GM19452 (cell line): ENCODE results near the gene ZNF132.
A peak's percentile ranks its signal among the peaks of the same experiment; 100 is the strongest.
"Not testable (repeated sequence)": the region's sequence is repeated elsewhere in the genome, so short reads cannot be mapped to it uniquely, and the experiment has no call there.

Source experiments
- ATAC-seq: cut with Tn5 transposase; IDR thresholded peaks from one replicate; pipeline ENCODE4 v1.9.1; 2021; ENCODE audit not compliant: unreplicated experiment

The ZNF132 gene

GRCh38 chr19:58408152-58409009 is 31.6 kb downstream of the ZNF132 start, which contains the start of gene ZNF584:
Gene ZNF584, plus strand, starts transcription at chr19:58408649. Its CDS starts 499 bp downstream, at chr19:58409148.
- peak; percentile 93 for ATAC-seq

GRCh38 chr19:58407658-58408151 is 32.2 kb downstream of the ZNF132 start:
- no peak for ATAC-seq

- no peak for ATAC-seq
These were observed 32.9 kb downstream of the ZNF132 start for GRCh38 chr19:58406818-58407657.

- ATAC-seq = not testable (repeated sequence)
These were observed 36.0 kb downstream of the ZNF132 start for GRCh38 chr19:58403920-58404478.

- ATAC-seq = no peak
These were observed 38.0 kb downstream of the ZNF132 start for GRCh38 chr19:58401840-58402421.

GRCh38 chr19:58400916-58401839 is 38.8 kb downstream of the ZNF132 start:
- ATAC-seq = peak; percentile 99

- ATAC-seq = no peak
These were observed 39.5 kb downstream of the ZNF132 start for GRCh38 chr19:58400316-58400915.

DNA sequence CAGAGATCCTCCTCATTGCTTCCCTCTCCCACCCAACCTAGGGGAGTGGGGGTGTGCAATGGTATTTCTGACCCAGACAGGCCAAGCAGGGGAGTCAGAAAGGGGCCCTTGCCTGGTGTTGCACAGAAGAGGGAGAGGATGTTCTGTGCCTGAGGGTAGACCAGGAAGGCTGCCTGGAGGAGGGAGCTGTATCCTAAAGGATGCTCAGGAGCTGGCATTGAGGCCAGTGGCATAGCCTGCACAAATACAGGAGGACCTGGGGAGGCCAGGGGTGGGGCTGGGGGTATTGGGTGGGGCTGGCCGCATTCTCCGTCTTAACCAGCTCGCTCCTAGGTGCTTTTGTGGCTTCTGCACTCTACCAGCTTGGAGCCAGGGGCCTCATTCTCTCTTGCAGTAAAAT is 40.0 kb downstream of the ZNF132 start:
- no peak for ATAC-seq

DNA sequence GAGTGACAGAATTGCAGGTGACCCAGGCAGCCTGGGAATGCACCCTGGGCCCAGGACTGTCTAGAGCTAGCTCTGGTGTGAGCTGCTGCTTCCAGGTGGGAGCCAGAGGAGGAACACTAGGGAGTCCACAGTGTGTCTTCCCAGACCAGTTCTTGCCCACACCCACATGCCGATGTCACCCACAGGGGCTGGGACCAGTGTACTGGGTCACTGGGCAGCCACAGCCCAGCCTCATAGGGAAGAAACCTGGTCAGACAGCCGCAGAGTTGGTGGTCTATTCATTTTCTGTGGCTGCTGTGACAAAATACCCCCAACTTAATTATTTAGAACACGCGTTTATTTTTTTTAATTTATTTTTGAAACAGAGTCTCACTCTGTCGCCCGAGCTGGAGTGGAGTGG is 41.4 kb downstream of the ZNF132 start:
- ATAC-seq = no peak

- ATAC-seq = no peak
These were observed 41.9 kb downstream of the ZNF132 start for GRCh38 chr19:58398087-58398486.

DNA sequence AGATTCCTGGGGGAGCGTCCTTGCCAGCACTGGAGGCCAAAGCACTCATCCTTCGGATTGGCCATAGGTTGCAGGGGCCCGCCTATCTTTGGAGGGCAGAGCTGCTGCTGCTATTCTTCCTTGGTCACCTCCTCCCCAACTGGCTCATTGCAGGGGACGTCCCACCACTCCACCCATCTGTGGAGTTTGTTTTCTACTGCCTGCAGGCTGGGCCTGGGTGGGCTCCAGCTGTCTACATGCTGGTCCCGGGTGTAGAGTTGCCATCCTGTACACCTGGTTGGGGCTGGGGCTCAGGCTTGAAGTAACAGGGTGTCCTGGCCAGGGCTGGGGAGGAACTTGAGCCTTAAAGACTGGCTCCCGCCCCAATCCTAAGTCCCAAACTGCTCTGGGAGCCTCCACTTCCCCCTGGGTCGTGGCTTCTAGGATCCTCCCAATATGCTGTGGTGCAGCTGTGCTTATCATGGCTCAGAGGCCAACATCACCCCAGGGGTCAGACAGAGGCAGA is 42.4 kb downstream of the ZNF132 start:
- no peak for ATAC-seq

- ATAC-seq = no peak
These were observed 43.0 kb downstream of the ZNF132 start for GRCh38 chr19:58396691-58397532.

DNA sequence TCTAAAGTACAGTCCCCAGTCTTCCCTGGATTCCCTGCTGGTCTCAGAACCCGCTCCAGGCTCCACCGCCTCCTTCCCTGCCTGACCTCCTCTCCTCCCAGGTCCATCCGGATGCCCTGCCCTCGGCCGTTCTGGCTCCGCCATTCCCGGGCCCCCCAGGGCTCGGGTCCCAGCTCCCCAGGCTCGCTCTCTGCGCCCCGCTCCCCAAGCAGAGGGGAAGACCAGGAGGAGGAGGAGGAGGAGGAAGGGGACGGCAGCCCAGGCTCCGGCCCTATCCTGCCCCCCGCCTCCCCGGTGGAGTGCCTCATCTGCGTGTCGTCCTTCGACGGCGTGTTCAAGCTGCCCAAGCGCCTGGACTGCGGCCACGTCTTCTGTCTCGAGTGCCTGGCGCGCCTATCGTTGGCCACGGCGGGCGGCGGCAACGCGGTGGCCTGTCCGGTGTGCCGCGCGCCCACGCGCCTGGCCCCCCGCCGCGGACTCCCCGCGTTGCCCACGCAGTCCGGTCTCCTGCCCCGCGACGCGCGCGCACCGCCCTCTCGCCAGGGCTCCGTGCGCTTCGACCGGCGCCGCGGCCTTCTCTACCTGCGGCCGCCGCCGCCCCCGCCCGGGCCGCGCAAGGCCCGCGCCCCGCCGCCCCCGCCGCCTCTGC is 43.9 kb downstream of the ZNF132 start:
- no peak for ATAC-seq

DNA sequence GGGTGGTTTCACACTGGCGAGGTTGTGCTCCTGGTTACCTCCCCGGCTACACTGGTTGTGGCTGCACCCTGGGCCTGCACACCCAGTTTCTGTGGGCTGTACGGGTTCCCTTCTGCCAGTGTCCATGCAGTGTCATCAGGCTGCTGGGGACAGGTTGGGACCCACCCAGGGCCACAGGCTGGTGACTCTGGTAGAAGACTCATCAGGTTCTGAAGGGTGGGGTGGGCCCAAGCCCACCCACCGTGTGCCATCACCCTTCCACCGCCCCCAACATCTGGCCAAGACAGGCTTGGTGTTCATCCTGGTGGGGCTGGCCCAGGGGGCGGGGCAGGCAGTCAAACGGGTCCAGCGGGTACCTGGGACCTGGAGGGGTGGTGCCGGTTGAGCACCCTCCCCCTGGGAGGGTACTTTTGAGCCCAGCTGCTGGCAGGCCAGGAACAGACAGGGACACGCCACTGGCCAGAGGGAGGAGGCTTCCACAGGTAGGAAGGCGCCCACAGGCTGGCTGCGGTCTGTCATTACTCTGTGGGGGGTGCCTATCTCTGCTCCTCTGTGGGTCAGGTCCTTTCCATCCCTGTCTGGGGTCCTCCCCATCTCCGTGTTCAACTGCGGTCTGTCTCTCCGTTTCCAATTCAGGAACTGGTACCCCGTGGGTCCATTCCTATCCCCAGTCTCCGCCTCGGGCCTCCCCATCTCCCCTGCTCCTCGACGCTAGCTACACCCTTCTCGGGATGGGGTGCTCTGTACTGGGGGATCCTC is 44.6 kb downstream of the ZNF132 start, which contains the start of gene RNF225:
Gene RNF225, plus strand, starts transcription at position 437 of the 759 bp plus-strand sequence. CDS start 434 bp downstream, outside the sequence.
- ATAC-seq = no peak

DNA sequence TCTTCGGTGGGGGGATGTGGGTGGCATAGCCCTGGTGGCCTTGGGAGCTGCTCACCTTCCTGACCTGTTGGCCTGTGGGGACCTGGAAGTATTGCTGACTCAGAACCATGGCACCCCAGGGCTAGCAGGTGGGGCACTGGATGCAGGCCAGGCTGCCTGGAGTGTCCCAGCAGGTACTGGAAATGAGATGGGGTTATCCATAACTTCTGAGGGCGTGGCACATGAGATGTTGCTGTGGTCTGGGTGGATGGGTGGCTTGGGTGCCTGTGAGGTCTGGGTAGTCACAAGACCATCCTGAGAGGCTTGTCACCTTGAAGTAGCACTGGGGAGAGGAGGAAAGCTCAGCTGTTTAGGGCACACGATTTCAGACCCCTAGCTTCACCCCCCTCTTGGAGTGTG is 45.1 kb downstream of the ZNF132 start:
- ATAC-seq = no peak

DNA sequence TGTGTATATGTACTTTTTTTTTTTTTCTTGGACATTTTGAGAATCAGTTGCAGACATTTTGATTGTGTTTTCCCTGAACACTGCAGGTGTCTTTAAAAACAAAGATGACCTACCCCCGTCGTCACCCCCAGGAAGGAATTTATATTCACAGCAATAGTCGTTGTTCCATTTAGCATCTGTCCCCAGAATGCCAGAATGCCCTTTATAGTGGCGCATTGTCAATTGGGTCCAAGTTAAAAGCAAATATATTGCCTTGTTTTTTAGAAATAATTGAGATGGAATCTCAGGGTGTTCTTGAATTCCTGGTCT is 46.3 kb downstream of the ZNF132 start:
- no peak for ATAC-seq
